CD4-positive, alpha-beta T cell treated with Interleukin-2 at 100 ng/mL for 4 hours (primary cell): Measurements from ENCODE around the gene PNPLA7.
A peak's percentile ranks its signal among the peaks of the same experiment; 100 is the strongest.
"Not testable (repeated sequence)": the region's sequence is repeated elsewhere in the genome, so short reads cannot be mapped to it uniquely, and the experiment has no call there.

Source experiments
- DNase-seq: peaks from one replicate; pipeline ENCODE4 v3.0.0-alpha.2; 2020; ENCODE audit warnings: low spot score

PNPLA7 gene

DNA sequence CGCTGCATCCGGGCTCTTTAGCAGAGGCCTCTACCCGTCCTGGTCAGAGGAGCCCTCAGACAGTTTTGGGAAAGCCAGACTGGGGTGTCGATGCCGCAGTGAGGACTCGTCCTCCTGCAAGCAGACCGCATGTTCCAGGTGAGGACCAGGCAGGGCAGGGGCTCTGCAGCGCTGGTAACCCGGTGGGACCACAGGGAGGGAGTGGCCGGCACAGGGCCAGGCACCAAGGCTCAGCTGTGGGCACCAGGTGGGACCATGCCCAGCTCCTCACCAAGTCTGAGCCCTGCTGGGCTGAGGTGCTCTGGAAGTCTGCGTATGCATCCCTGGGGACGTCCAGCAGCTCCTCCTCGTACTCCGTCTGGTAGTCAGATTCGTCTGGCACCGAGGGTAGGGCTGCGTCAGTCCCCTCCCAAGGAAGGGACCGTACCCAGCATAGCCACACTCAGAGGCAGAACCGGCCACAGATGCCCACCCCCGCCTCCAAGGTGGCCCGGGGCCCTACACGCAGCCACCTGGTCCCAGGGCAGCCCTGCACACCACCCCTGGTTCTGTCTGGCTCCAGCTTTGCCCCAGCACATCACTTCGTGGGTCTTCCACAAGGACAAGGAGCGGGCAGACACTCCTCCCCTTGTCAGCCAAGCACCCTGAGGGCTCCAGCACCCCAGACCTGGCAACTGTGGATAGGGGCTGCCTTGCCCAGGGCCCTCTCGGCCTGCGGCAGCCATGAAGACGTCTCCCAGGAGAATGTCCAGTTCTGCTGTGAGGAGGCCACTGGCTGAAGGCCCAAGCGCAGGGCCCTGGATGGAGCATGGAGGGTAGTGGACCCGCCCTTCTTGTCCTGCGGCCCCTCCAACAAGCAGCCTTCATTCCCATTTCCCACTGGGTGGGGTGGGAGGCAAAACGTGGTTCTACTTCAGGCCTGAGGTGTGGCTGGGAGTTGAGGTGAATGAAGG lies 89.6 kb downstream of the PNPLA7 start:
- DNase-seq, result no peak

DNA sequence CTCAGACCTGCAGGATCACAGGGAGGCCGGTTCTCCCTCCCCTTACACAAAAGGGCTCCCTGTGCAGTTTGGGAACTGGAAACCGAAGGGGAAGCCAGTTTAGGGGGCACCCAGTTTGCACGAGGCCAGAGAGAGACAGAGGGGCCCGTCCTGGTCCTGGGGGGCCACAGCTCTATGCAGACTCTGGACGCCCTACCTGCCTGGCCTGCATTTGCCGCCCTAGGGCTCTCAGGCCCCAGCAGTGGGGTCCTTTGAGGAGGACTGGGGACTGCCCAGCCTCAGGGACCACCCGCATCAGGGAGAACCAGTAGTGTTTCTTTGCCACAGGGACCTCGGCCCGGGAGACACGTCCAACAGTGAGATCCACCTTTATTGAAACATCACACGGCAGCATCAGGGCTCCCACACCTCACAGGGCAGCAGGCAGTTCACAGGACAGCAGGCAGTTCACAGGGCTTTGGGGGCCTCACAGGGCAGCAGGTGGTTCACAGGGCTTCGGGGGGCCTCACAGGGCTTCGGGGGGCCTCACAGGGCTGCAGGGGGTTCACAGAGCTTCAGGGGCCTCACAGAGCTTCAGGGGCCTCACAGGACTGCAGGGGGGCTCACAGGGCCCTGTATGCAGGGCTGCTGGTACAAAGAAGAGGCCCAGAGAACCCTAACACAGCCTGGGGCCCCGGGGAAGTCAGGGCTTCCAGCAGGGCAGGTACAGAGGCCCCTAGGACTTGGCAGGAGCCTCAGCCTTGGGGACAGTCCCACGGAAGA lies 90.4 kb downstream of the PNPLA7 start:
- no peak for DNase-seq

- DNase-seq, result peak; percentile 92
Observed at GRCh38 chr9:137459152-137459600, 91.0 kb downstream of the PNPLA7 start, which contains the start of gene NSMF. NSMF (minus strand) TSS chr9:137459334; CDS start chr9:137459102, 232 bp downstream.

- no peak for DNase-seq
Observed at GRCh38 chr9:137458194-137459151, 91.7 kb downstream of the PNPLA7 start.

- DNase-seq, result no peak
Observed at GRCh38 chr9:137457406-137458193, 92.6 kb downstream of the PNPLA7 start.

DNA sequence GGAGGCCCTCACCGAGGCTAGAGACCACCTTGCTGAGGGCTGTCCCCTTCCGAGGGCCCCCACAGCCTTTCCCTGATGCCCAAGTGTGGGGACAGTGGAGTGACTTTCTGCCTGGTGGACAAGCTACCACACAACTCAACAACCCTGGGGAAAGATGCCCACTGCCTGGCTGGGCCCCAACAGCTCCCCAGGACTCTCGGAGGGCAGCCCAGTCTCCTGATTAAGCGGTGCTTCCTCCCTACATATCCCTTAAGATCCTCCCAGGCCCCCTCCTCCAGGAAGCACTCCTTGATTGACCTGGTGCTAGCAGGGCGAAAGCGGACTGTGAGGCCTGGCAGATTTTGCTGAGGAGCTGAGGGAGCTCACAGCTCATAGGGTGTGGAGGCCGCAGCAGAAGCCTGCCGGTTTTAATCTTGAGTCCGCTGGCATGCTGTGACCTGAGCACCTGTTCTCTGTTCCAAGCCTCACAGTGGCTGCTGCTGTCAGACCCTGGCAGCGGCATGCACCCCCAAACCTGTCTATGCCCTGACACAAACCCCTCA lies 93.3 kb downstream of the PNPLA7 start:
- no peak for DNase-seq

- no peak for DNase-seq
Observed at GRCh38 chr9:137456061-137456863, 93.9 kb downstream of the PNPLA7 start.

DNA sequence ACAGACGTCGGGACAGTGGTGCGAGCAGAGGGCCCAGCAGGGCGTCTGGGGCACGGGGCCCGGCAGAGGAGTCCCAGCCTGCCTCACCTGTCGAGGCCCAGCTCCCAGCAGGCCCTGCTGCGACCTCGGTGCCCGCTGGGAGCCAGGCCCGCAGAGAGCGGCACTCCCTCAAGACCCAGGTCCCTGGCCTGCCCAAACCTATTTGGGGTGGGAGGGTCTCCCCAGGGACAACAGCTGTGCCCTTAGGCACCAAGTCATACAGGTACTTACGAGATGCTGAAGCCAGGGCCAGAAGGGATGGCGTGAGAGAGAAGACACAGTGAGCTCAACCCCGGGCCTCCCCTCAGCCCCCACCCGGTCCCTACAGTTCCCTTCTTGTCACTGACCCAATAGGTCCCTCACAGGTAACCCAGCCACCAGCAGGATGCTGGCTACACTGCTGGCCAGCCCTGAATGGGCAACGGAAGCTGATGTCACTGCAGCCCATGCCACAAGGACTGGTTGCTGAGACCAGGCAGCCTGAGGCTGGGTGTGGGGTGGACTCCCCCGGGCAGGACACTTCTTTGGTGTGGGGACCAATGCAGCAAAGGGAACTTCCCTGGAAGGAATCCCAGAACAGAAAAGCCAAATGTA lies 94.7 kb downstream of the PNPLA7 start:
- DNase-seq, result no peak

- DNase-seq, result no peak
Observed at GRCh38 chr9:137454597-137455358, 95.4 kb downstream of the PNPLA7 start.

GRCh38 chr9:137454145-137454596 lies 96.0 kb downstream of the PNPLA7 start:
- DNase-seq, result no peak

DNA sequence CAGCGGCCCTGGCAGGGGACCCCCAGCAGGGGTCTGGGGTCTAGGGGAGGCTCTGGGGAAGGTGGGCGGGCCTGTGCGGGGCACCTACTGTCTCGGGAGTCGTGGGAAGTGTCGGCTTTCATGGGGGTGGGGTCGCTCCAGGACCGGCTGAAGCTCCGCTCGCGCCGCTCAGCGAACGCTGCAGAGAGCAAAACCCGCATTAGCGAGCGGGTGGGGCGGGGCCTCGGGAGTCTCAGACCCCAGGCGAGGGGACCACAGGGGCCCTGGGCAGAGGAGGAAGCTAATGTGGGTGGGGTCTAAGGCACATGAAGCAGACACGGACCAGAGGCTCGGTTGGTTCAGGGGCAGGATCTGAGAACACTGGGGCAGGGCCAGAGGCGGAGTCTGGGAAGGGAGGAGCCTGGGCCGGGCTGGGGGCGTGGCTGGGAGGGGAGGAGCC lies 96.5 kb downstream of the PNPLA7 start:
- peak; percentile 46 for DNase-seq

DNA sequence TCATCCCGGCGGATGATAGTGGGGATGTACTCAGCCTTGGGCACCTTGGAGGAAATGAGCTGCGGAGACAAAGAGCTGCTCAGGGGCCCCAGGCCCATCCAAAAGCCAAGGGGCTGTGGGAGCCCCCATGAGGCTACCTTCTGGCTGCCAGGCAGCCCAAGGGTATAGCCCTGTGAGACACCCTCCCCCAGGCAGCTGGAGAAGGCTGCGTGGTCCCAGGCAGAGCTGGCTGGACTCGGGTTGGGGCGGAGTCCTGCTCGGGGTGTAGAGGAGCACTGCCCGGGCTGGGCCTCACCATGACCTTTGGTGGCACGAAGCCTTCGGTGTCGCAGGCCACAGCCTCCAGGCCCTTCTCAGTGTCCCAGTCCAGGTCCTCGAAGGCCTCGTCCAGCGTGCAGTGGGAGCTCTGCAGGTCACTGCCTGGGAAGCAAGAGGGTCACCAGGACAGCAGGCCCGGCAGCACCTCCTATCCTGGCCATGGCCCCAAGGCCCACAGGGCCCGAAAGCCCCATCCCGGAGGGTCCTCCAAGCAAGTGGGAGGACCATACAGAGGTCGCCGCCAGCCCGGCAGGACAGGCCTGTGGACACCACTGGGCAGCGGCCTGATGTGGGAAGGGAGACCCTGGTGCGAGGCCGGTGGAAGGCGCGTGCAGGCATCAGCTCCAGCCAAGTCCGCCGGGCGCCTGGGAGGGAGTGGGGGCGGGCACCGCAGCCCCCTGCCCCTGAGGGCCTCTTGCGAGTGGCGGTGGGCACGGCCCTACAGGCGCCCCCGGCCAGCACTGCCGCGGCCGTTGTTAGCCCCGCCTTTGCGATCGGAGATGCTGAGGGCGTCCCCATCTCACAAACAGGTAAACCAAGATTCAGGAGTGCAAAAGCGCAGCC lies 97.2 kb downstream of the PNPLA7 start:
- DNase-seq, result no peak

- no peak for DNase-seq
Observed at GRCh38 chr9:137452006-137452760, 98.0 kb downstream of the PNPLA7 start.

- DNase-seq, result not testable (repeated sequence)
Observed at GRCh38 chr9:137451264-137452005, 98.8 kb downstream of the PNPLA7 start.

GRCh38 chr9:137450539-137451222 lies 99.5 kb downstream of the PNPLA7 start:
- peak; percentile 45 for DNase-seq
